HG03060 (cell line): ENCODE data around the gene SORBS2.
A peak's percentile ranks its signal among the peaks of the same experiment; 100 is the strongest.

ENCODE experiments used
- ATAC-seq: cut with Tn5 transposase; IDR thresholded peaks from one replicate; pipeline ENCODE4 v1.9.1; 2021; ENCODE audit warnings: low read depth, moderate number of reproducible peaks; ENCODE audit not compliant: unreplicated experiment

The SORBS2 gene

DNA sequence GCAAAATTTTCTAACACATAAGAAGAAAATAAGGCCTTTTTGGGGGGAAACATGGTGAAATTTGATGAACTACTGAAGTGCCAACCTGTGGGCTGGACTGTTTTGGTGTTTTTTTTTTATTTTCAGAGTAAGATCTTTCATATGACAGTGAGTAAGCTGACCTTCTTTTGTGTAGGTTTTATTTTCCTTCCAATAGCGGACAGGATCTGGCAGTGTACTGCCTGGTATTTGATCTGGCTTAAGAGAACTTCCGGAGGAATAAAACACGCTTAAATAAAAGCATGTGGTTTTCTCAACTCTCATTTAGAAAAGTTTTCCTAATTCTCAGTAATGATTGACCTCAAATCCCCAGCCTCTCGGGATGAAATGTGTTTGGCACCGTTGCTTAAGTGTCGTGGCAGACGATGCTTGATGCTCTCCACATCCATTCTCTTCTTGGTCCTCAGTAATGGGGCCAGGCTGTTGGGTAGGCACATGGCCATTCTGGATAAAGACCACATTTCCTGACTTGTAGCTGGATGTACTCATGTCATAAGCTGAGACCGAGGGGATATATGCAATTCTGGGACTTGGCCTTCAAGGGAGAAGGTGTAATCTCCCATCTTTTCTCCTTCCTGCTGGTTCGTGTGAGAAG is 211.1 kb downstream of the SORBS2 start:
- ATAC-seq = no peak

DNA sequence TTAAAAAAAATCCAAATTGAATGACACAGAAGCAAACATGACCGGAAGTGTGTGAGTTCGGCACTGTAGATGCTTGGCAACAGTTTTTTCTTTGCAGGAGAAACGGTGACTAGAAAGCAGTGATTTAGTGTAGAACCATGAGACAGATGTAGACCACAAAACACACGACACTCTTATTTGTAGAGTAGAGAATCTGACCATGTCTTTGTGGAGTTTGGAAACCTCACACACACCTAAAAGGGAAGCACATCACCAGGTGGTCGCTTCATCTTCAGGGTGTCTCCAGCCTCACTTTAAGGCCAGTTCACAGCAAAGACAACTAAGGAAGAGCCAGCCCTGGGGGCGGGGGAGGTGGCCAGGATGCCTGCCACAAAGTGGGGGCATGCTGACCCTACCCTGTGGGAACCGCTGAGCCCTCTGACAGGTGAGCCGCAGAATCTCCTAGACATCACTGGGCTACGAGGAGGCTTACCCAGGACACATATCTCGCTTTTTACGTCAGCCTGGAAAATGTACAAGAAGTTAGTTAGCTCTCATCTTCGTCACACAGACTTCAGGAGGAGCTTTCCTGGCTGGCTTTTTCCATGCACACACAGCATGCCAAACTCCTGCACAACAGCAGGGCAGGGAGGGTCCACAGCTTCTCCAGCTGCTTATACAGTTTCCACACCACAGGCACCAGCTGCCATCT is 212.3 kb downstream of the SORBS2 start:
- no peak for ATAC-seq

DNA sequence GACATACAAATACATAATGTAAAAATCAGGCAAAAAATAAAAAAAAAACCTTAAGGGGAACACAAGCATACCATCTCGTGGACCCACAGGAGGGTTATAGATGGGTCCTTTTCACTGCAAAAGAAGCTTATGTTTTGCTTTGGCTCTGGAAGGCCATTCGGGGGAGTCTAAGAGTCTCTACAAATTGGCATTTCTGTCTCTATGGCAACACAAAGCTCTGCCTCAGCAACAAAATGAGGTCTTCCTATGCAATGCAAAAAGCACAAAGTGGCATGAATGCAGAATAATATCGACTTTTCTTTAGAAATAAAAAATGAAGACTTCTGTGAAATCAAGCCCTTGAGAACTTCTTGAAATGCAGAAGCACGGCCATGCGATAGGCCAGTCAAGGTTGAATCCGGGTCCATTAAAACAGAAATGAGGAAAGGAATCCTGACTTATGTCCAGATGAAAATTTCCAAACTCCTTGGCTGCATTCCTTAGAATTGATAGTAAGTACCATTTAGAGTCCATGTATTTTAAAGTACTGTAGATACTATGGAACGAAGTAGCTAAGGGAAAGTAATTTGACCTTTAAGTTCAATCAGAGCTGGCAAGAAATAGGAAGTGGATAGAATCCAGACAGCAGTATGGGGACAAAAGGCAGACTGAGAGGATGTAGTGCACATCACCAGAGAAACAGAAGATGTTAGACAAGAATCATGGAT is 213.0 kb downstream of the SORBS2 start:
- no peak for ATAC-seq

DNA sequence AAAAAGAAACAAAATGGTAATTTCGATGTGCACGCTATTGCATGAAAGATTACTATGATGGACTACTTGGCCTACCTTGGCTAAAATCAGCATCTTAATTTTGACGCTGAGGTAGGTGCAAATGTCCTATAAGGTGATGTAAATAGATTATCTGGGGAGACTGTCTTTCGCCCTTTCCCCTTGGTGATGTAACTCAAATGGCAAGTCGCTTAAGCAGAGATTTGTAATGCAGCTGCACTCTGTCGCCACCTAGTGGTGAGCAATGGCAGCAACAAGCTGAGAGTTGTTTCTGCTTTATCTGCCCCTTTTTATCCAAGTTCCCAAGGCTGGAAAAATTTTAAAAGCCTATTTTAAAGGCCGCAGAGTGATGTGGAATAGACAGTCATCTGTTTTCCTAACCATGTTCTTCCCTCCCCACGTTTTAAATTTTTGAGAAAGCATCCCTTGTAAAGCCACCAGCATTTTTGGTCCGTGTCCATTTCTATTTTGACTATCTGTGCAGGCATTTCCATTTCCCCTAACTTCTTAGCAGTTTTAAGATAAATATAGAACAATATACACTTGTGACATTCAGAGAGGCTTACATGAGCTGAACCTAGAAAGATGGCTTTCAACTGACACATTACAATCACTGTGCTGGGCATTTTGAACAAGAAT is 214.3 kb downstream of the SORBS2 start:
- no peak for ATAC-seq

DNA sequence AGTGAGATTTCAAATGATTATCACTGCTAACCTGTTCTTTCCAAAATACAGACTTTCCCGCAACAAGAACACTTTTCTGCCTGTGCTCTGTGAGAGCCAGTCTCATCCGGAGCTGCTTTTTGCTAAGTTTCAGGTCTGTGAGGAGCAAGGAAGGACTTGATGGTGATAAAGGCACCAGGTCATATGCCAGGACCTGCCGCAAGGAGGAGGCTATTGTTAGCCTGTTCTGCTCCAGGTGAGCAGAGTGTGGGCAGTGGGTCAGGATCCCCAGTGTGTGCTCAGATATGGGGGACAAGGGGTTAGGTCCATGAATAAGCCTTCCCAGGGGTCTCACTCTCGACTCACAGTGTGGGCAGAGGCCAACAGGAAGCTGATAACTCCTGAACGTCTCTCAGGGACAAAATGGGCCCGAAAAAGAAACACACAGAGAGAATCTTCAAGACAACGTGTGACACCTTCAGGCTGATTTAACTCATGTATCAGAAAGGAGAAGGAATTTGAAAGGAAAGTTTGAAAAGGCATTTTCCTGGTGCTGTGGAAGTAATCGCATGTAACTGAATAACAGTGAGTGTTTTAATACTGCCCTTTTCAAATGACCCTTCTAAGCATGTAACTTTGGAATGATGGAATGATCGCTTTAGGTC is 219.0 kb downstream of the SORBS2 start:
- no peak for ATAC-seq

DNA sequence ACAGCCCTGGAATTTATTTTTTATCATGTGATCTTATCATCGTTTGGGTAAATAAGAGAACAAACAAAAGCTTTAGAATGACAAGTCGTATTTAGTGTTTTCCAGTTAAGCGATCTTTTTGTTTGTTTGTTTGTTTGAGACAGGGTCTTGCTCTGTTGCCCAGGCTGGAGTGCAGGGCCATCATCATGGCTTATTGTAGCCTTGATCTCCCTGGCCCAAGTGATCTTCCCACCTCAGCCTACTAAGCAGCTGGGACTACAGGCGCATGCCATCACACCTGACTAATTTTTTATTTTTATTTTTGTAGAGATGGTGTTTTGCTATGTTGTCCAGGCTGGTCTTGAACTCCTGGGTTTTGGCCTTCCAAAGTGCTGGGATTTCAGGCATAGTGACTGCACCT is 219.6 kb downstream of the SORBS2 start:
- ATAC-seq = no peak

DNA sequence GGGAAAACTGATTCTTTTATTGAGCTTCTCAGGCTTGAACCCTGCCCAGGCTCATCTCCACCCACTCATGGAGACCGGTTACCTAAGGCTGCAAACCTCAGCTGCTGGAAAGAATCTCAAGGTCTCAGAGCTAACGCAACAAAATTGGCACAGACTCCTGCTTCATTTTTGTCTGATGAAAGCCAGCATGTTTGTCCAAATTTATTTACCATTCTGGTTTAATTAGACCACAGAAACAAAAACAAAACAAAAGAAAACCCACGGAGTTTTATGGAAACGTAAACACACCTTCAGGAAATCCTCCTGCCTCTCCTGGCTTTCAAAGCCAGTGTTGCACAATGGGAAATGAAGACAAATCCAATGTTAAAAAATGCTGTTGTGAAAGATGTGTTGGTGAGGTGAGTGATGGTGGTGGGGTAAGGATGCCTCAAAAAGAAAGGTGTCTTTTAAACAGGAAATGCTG is 220.3 kb downstream of the SORBS2 start:
- no peak for ATAC-seq

DNA sequence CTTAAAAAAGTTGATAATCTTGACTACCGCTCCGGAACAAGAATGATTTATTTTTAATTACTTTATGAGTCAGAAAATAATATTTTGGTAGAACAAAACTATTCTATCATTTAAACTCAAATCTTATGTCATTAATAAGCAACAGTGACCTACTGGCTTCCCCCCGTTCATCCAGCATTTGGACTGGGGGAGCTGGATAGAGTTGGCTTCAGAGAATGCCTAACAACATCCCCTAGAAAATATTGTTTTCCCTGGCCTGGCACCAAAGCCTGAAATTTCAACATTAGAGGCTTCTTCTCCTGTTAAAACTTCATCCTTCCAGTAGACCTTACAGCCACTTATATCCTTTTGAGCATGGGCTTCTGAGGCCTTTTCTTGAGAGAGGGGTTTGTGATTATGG is 221.0 kb downstream of the SORBS2 start:
- ATAC-seq = no peak

GRCh38 chr4:185589067-185589836 is 222.7 kb downstream of the SORBS2 start:
- ATAC-seq = no peak

GRCh38 chr4:185587427-185588161 is 224.4 kb downstream of the SORBS2 start:
- ATAC-seq = peak; percentile 91

DNA sequence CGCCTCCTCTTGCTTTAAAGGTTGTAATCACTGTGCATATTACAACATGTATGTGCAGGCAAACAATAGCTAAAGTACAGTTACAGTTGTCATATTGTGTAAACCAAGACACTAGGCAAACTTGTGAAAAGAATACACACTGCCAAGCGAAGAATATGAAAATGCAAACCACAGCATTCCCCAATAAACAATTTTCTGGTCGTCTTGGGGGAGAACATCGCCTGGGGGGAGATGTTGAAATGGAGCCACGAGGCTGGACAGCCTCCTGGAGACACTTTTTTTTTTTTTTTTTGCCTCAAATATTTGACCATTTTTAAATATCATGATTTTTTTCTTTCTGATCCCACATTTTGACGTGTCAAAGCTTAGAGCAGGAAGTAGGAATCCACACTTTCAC is 225.0 kb downstream of the SORBS2 start:
- ATAC-seq = no peak

- no peak for ATAC-seq
These were observed 226.8 kb downstream of the SORBS2 start for GRCh38 chr4:185585211-185585610.

GRCh38 chr4:185583813-185584212 is 228.2 kb downstream of the SORBS2 start:
- ATAC-seq = no peak

DNA sequence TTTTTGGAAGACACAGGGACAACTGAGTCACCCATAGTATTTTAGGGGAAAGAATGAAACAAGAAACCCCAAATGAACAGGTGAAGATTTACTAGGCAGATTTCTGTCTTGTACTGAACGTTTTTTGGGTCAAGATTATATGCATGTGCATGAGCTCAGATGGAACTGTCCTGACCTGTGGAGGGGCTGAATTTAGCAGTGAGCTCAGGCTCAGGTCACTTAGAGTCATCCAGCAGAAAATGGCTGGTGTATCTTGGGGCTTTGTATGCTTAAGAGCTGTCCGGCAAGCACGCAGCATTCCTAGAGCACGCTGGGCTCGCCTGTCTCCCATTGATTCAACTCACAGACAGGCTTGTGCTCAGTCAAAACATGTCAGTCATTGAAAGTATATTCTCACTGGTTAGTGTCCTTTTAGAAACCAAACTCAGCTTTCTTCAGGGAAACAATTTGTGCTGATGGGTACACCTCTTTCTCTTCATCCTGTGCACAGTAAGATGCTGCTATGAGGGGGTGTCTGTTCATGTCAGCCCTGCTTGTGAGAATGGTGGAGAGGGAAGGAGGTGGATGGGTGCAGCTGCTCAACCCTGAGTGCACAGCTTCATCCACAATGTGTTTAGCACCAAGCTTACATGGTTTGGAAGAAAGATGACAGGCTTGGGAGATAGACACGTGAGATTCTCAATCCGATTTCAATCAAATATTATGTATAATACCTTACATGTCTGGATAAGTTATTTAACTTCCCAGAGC is 229.2 kb downstream of the SORBS2 start:
- ATAC-seq = no peak

DNA sequence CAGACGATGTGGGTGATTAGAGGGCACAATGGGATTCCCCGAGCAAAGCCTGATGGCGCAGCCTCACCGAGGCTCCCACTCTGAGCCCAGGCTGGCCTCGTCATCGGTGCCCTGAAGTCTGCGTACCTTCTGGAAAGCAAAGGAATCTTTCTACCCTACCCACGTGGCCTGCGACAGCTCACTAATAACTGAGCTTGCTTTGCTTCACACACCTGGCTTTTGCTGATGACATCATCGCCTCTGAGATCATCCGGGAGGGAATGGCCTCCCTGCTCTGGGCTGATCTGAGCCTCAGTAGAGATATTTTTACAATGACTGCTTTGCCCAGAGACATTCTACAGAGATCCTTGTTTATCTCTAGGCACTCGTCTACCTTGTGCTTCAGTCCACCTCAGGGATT is 231.3 kb downstream of the SORBS2 start:
- ATAC-seq = no peak

DNA sequence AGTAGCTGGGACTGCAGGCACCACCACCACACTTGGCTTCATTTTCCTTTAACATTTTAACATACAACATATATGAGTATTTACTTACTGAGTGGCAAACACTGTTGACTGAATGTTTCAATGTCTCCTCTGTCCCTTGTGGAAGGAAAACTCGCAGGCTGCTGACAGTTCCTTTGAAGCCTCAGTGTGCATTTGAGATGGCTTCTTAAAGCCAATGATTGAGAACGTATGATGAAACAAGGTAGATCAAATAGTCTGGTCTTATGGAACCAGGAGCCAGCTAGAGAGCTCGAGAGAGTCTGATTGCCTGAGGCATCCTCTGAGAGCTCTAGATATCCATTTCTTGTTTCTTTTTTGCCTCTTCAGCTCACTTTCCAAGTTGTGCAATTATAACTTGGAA is 233.7 kb downstream of the SORBS2 start:
- ATAC-seq = no peak

GRCh38 chr4:185576962-185577950 is 234.7 kb downstream of the SORBS2 start:
- ATAC-seq = no peak
